Measurements from ENCODE around the gene CLEC16A.

The CLEC16A gene

DNA sequence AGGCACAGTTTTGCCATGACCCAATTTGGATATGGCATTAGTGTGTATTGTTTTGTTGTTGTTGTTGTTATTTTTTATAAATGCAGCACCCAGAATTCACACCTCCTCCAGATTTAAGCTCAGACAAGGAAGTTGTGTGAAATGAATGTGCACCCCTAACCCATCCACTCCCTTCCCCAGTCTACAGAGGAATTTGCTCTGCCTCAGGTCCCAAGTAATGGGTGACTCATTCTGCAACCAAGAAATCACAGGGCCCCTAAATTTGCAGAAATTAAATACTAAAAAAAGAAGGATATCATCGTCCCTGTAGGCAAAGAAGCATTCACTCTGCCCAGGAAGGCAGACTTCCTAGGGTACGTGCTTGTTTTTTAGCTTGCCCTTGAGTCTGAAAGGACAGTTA is 62.3 kb downstream of the CLEC16A start:
- Histone ChIP-seq H3K36me3 (ENCODE audit: control insufficient read depth, insufficient read depth, low read length) (peaks cover 12% of the 10 kb centered on the region), H3K27me3 (replicated peaks; ENCODE audit: control insufficient read depth, insufficient read depth, low read length) (no peaks in the 10 kb centered on the region), H3K4me3 (replicated peaks; ENCODE audit: low read depth, low read length) (no peak overlapping the region)
- no peak for TF ChIP-seq CTCF (IDR thresholded peaks at IDR 0.05; ENCODE audit: insufficient read depth, low read length, poor library complexity, severe bottlenecking)
- no peak for DNase-seq (ENCODE audit: extremely low read depth, insufficient read length)

GRCh38 chr16:11007714-11008280 is 63.4 kb downstream of the CLEC16A start:
- DNase-seq (ENCODE audit: extremely low read depth, insufficient read length): no peak
- no peak for TF ChIP-seq CTCF (IDR thresholded peaks at IDR 0.05; ENCODE audit: insufficient read depth, low read length, poor library complexity, severe bottlenecking)
- Histone ChIP-seq H3K27me3 (replicated peaks; ENCODE audit: control insufficient read depth, insufficient read depth, low read length) (no peaks in the 10 kb centered on the region), H3K4me3 (replicated peaks; ENCODE audit: low read depth, low read length) (no peak overlapping the region), H3K36me3 (ENCODE audit: control insufficient read depth, insufficient read depth, low read length) (peaks cover 10% of the 10 kb centered on the region)

- Histone ChIP-seq H3K27me3 (replicated peaks; ENCODE audit: control insufficient read depth, insufficient read depth, low read length) (no peaks in the 10 kb centered on the region), H3K4me3 (replicated peaks; ENCODE audit: low read depth, low read length) (no peak overlapping the region), H3K36me3 (ENCODE audit: control insufficient read depth, insufficient read depth, low read length) (peaks cover 5% of the 10 kb centered on the region)
- no peak for TF ChIP-seq CTCF (IDR thresholded peaks at IDR 0.05; ENCODE audit: insufficient read depth, low read length, poor library complexity, severe bottlenecking)
- DNase-seq (ENCODE audit: extremely low read depth, insufficient read length): no peak
Measured at GRCh38 chr16:11009027-11009755, 64.8 kb downstream of the CLEC16A start.

DNA sequence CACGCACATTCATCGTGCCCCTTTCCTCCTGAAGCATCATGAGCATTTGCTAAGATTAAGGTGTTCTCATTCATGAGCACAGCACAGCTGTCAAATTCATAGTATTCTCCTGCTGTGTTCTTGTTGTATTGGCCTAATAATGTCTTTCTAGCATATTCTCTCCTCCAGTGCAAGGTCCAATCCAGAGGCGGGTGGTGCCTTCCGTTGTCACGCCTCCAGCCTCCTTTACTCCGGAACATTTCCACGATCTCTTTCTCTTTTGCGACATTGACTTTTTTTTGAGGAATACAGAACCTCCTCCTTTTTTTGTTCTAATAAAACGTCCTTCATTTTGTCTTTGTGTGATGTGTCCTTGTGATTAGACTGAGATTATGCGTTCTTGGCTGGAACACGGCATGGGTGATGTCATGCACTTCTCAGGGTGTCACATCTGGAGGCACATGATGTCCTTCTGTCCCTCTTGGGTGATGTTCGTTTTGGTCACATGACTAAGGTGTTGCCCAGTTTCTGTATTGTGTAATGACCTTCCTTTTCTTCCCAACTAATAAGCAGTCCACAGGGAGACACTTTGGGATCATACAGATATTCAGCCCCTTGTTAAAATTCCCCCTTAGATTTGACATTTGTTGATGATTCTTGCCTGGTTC is 66.3 kb downstream of the CLEC16A start:
- no peak for DNase-seq (ENCODE audit: extremely low read depth, insufficient read length)

GRCh38 chr16:11011326-11011725 is 67.0 kb downstream of the CLEC16A start:
- no peaks in the 10 kb centered on the region for H3K27me3 ChIP-seq (replicated peaks; ENCODE audit: control insufficient read depth, insufficient read depth, low read length)
- H3K4me3 ChIP-seq (replicated peaks; ENCODE audit: low read depth, low read length): no peak overlapping the region
- peaks cover 5% of the 10 kb centered on the region for H3K36me3 ChIP-seq (ENCODE audit: control insufficient read depth, insufficient read depth, low read length)
- DNase-seq (ENCODE audit: extremely low read depth, insufficient read length): no peak
- TF ChIP-seq CTCF (IDR thresholded peaks at IDR 0.05; ENCODE audit: insufficient read depth, low read length, poor library complexity, severe bottlenecking): no peak

More for the DNA sequence above, 66.3 kb downstream of the CLEC16A start:
- Histone ChIP-seq H3K4me3 (replicated peaks; ENCODE audit: low read depth, low read length) (no peak overlapping the region), H3K36me3 (ENCODE audit: control insufficient read depth, insufficient read depth, low read length) (peaks cover 5% of the 10 kb centered on the region), H3K27me3 (replicated peaks; ENCODE audit: control insufficient read depth, insufficient read depth, low read length) (no peaks in the 10 kb centered on the region)
- no peak for TF ChIP-seq CTCF (IDR thresholded peaks at IDR 0.05; ENCODE audit: insufficient read depth, low read length, poor library complexity, severe bottlenecking)

Measured in GM06990 (cell line).